H9 (cell line): ENCODE data around the gene TMEM204. TPM values are rescaled to one million over a fixed set of nuclear protein-coding genes. Genes with fewer than 3 reads are reported as not detected.
A peak's percentile ranks its signal among the peaks of the same experiment; 100 is the strongest.

Source experiments
- DNase-seq: peaks from one replicate; pipeline ENCODE4 v3.0.0-alpha.2; 2017
- H2AFZ ChIP-seq: one replicate; pipeline ENCODE4 v1.6.1; 2013; ENCODE audit warnings: mild to moderate bottlenecking, low read length, control low read depth, moderate library complexity
- H2AK5ac ChIP-seq: 2 replicates; pipeline ENCODE4 v1.6.1; 2013; ENCODE audit warnings: low read length, control low read depth, mixed read lengths; ENCODE audit not compliant: insufficient read length
- H2BK120ac ChIP-seq: one replicate; pipeline ENCODE4 v1.6.1; 2013; ENCODE audit warnings: low read depth, mild to moderate bottlenecking, low read length, control low read depth, inconsistent platforms; ENCODE audit not compliant: poor library complexity, severe bottlenecking
- H2BK12ac ChIP-seq: 2 replicates; pipeline ENCODE4 v1.6.1; 2013; ENCODE audit warnings: low read length, control low read depth, mixed read lengths, low read depth; ENCODE audit not compliant: insufficient read length
- H2BK15ac ChIP-seq: 2 replicates; pipeline ENCODE4 v1.6.1; 2013; ENCODE audit warnings: low read depth, low read length, control low read depth
- H2BK20ac ChIP-seq: one replicate; pipeline ENCODE4 v1.6.1; 2013; ENCODE audit warnings: low read depth, mild to moderate bottlenecking, low read length, control low read depth, inconsistent platforms; ENCODE audit not compliant: poor library complexity, severe bottlenecking
- H2BK5ac ChIP-seq: 2 replicates; pipeline ENCODE4 v1.6.1; 2013; ENCODE audit warnings: low read length, control low read depth, mixed read lengths; ENCODE audit not compliant: insufficient read length
- H3K14ac ChIP-seq: 2 replicates; pipeline ENCODE4 v1.6.1; 2013; ENCODE audit warnings: low read length, control low read depth; ENCODE audit not compliant: insufficient read depth
- H3K18ac ChIP-seq: 2 replicates; pipeline ENCODE4 v1.6.1; 2013; ENCODE audit warnings: low read depth, mild to moderate bottlenecking, mixed read lengths, low read length, control low read depth; ENCODE audit not compliant: insufficient read length
- H3K23ac ChIP-seq: 2 replicates; pipeline ENCODE4 v1.6.1; 2013; ENCODE audit warnings: low read length, control low read depth, mixed read lengths, low read depth; ENCODE audit not compliant: insufficient read length
- H3K23me2 ChIP-seq: 2 replicates; pipeline ENCODE4 v1.6.1; 2013; ENCODE audit warnings: low read depth, mild to moderate bottlenecking, mixed read lengths, low read length, control low read depth; ENCODE audit not compliant: insufficient read length, poor library complexity, severe bottlenecking
- H3K27ac ChIP-seq: 2 replicates; pipeline ENCODE4 v1.5.1; 2013; ENCODE audit warnings: low read length, control low read depth, mixed read lengths, low read depth; ENCODE audit not compliant: insufficient read length
- H3K27me3 ChIP-seq: 2 replicates; pipeline ENCODE4 v1.6.1; 2013; ENCODE audit warnings: low read length, control low read depth, inconsistent platforms; ENCODE audit not compliant: insufficient read depth
- H3K4ac ChIP-seq: 2 replicates; pipeline ENCODE4 v1.6.1; 2013; ENCODE audit warnings: low read depth, mild to moderate bottlenecking, control low read depth, inconsistent platforms, low read length, moderate library complexity
- H3K4me1 ChIP-seq: 2 replicates; pipeline ENCODE4 v1.6.1; 2013; ENCODE audit warnings: low read length, control low read depth, inconsistent platforms; ENCODE audit not compliant: insufficient read depth
- H3K4me2 ChIP-seq: 2 replicates; pipeline ENCODE4 v1.6.1; 2013; ENCODE audit warnings: low read length, control low read depth, mixed read lengths; ENCODE audit not compliant: insufficient read length, insufficient read depth
- H3K56ac ChIP-seq: 2 replicates; pipeline ENCODE4 v1.6.1; 2013; ENCODE audit warnings: low read depth, mild to moderate bottlenecking, mixed read lengths, low read length, control low read depth; ENCODE audit not compliant: insufficient read length
- H3K79me1 ChIP-seq: 2 replicates; pipeline ENCODE4 v1.6.1; 2013; ENCODE audit warnings: low read depth, mild to moderate bottlenecking, moderate library complexity, low read length, control low read depth, inconsistent platforms; ENCODE audit not compliant: insufficient read depth, poor library complexity, severe bottlenecking
- H3K79me2 ChIP-seq: 2 replicates; pipeline ENCODE4 v1.6.1; 2013; ENCODE audit warnings: low read length, control low read depth, inconsistent platforms; ENCODE audit not compliant: insufficient read depth
- H3K9ac ChIP-seq: 2 replicates; pipeline ENCODE4 v1.6.1; 2013; ENCODE audit warnings: low read length, control low read depth, mixed read lengths; ENCODE audit not compliant: insufficient read length; ENCODE audit errors: extremely low read depth
- H3K9me3 ChIP-seq: one replicate; pipeline ENCODE4 v1.6.1; 2013; ENCODE audit warnings: low read depth, low read length, inconsistent platforms; ENCODE audit not compliant: control insufficient read depth
- H3T11ph ChIP-seq: one replicate; pipeline ENCODE4 v1.6.1; 2013; ENCODE audit warnings: mild to moderate bottlenecking, low read length, control low read depth, inconsistent platforms
- H4K20me1 ChIP-seq: one replicate; pipeline ENCODE4 v1.6.1; 2013; ENCODE audit not compliant: control insufficient read depth, insufficient read length, insufficient read depth
- H4K5ac ChIP-seq: 2 replicates; pipeline ENCODE4 v1.6.1; 2013; ENCODE audit warnings: low read depth, mild to moderate bottlenecking, mixed read lengths, low read length, control low read depth; ENCODE audit not compliant: insufficient read length
- H4K8ac ChIP-seq: replicated peaks from 2 replicates; pipeline ENCODE4 v1.6.1; 2013; ENCODE audit warnings: low read length, control low read depth, mixed read lengths, low read depth; ENCODE audit not compliant: insufficient read length
- H4K91ac ChIP-seq: 2 replicates; pipeline ENCODE4 v1.6.1; 2013; ENCODE audit warnings: low read depth, mild to moderate bottlenecking, moderate library complexity, mixed read lengths, low read length, control low read depth; ENCODE audit not compliant: insufficient read length
- H3K27ac Mint-ChIP-seq, 3 experiments: 2 replicates in 2 of 3; 3 replicates in 1 of 3; pipeline ENCODE4 v1.8.0; 2020 to 2021; ENCODE audit warnings: mixed read lengths in 3 of 3, mild to moderate bottlenecking in 1 of 3, moderate library complexity in 1 of 3
- H3K27me3 Mint-ChIP-seq: 2 replicates; pipeline ENCODE4 v1.8.0; 2021; ENCODE audit warnings: low read depth, mild to moderate bottlenecking, moderate library complexity, mixed read lengths
- H3K36me3 Mint-ChIP-seq, 3 experiments: 2 replicates in 2 of 3; 3 replicates in 1 of 3; pipeline ENCODE4 v1.8.0; 2020 to 2021; ENCODE audit warnings: low read depth in 3 of 3, mixed read lengths in 3 of 3; ENCODE audit not compliant: insufficient read depth in 1 of 3
- H3K4me1 Mint-ChIP-seq, 2 experiments: 2 replicates each; pipeline ENCODE4 v1.8.0; 2020; ENCODE audit warnings: mixed read lengths in 2 of 2
- H3K4me3 Mint-ChIP-seq, 2 experiments: 2 replicates in 1 of 2; 3 replicates in 1 of 2; pipeline ENCODE4 v1.8.0; 2020 to 2021; ENCODE audit warnings: mild to moderate bottlenecking in 2 of 2, mixed read lengths in 2 of 2, moderate library complexity in 1 of 2
- H3K9me3 Mint-ChIP-seq, 2 experiments: 2 replicates in 1 of 2; 3 replicates in 1 of 2; pipeline ENCODE4 v1.8.0; 2020; ENCODE audit warnings: mild to moderate bottlenecking in 2 of 2, mixed read lengths in 2 of 2, moderate library complexity in 1 of 2
- WGBS: extraction: QIAGEN DNeasy Blood & Tissue Kit; methylation state at CpG from one replicate; pipeline ENCODE4 v1.1.7; 2013; ENCODE audit warnings: missing lambda C conversion rate, low lambda C conversion rate, mixed read lengths; ENCODE audit not compliant: insufficient read length; ENCODE audit errors: extremely low coverage; 5-methylcytosine and 5-hydroxymethylcytosine counted together
- total RNA-seq: library from RNA; stranded (reverse); gene quantifications from 2 replicates; pipeline ENCODE4 v1.2.1, GENCODE V29; 2021
- TF ChIP-seq, protein P1 (sequence below): fragments of 200-600 bp; sonication (generic); conservative IDR thresholded peaks from 3 replicates; pipeline ENCODE4 v1.8.0; 2021; ENCODE audit warnings: antibody characterized with exemption, mild to moderate bottlenecking

TMEM204 gene
- total RNA-seq, 1 experiment from 2014 or later = not detected

DNA sequence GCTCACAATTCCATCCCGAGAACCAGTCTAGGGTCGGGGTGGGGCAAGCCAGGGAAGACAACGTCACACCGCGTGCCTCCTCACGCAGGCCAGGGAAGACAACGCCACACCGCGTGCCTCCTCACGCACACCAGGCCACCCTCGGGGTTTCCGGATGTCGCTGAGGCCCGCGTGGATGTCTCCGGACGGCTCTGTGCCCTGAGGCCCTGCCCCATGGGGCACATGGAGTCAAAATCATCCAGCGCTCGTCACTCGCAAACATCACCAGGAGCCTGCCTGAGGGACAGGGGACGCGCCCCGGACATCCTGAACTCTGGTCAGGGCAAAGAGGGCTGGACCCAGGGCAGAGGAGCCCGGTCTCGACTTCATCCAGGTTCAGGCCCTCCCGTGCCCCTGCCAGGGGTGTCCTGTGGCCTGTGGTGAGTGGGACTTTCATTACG, 3.7 kb downstream of the TMEM204 start:
- Histone ChIP-seq H2BK20ac (no peak overlapping the region), H2AFZ (no peak overlapping the region), H2BK15ac (no peak overlapping the region), H3K23me2 (no peaks in the 10 kb centered on the region), H4K5ac (no peak overlapping the region), H4K91ac (no peak overlapping the region), H3K4ac (no peak overlapping the region), H2BK5ac (no peak overlapping the region), H2BK12ac (no peak overlapping the region), H3T11ph (no peak overlapping the region), H3K79me1 (no peaks in the 10 kb centered on the region), H3K56ac (no peak overlapping the region), H3K9me3 (no peaks in the 10 kb centered on the region), H3K27ac (no peak overlapping the region), H3K14ac (no peak overlapping the region; the same call in 1 of the 2 replicates), H4K20me1 (no peaks in the 10 kb centered on the region), H3K4me1 (no peaks in the 10 kb centered on the region), H2AK5ac (no peak overlapping the region), H3K18ac (no peak overlapping the region), H3K27me3 (no peaks in the 10 kb centered on the region; the same call in 1 of the 2 replicates), H2BK120ac (no peak overlapping the region), H3K9ac (no peak overlapping the region), H3K23ac (no peak overlapping the region), H3K4me2 (no peak overlapping the region), H3K79me2 (no peaks in the 10 kb centered on the region), H4K8ac (peak overlapping the region; percentile 56)
- no peak for DNase-seq
- no CpG with 5 or more reads among the region's 27 CpGs for WGBS
- Mint-ChIP-seq H3K27ac (peak overlapping the region; percentile 57 to 91 (median 79); a peak in 2 of 7 replicates), H3K9me3 (no peaks in the 10 kb centered on the region), H3K36me3 (no peaks in the 10 kb centered on the region; a peak in 1 of 7 replicates), H3K4me3 (no peak overlapping the region), H3K4me1 (no peaks in the 10 kb centered on the region), H3K27me3 (no peaks in the 10 kb centered on the region)
- TF ChIP-seq, protein P1, sequence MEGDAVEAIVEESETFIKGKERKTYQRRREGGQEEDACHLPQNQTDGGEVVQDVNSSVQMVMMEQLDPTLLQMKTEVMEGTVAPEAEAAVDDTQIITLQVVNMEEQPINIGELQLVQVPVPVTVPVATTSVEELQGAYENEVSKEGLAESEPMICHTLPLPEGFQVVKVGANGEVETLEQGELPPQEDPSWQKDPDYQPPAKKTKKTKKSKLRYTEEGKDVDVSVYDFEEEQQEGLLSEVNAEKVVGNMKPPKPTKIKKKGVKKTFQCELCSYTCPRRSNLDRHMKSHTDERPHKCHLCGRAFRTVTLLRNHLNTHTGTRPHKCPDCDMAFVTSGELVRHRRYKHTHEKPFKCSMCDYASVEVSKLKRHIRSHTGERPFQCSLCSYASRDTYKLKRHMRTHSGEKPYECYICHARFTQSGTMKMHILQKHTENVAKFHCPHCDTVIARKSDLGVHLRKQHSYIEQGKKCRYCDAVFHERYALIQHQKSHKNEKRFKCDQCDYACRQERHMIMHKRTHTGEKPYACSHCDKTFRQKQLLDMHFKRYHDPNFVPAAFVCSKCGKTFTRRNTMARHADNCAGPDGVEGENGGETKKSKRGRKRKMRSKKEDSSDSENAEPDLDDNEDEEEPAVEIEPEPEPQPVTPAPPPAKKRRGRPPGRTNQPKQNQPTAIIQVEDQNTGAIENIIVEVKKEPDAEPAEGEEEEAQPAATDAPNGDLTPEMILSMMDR = no peak
